ENCODE results near the gene CLEC12A. TPM values are rescaled to one million over a fixed set of nuclear protein-coding genes. Genes with fewer than 3 reads are reported as not detected.
"Not testable (repeated sequence)": the region's sequence is repeated elsewhere in the genome, so short reads cannot be mapped to it uniquely, and the experiment has no call there.

Gene CLEC12A
- total and polyA plus RNA-seq, 2 donors (not counting 1 experiment from before 2014, with no cell fraction given) = 1.0 TPM; not detected in 1

GRCh38 chr12:9975614-9976013 lies 4.4 kb downstream of the CLEC12A start:
- TF ChIP-seq, protein P1, sequence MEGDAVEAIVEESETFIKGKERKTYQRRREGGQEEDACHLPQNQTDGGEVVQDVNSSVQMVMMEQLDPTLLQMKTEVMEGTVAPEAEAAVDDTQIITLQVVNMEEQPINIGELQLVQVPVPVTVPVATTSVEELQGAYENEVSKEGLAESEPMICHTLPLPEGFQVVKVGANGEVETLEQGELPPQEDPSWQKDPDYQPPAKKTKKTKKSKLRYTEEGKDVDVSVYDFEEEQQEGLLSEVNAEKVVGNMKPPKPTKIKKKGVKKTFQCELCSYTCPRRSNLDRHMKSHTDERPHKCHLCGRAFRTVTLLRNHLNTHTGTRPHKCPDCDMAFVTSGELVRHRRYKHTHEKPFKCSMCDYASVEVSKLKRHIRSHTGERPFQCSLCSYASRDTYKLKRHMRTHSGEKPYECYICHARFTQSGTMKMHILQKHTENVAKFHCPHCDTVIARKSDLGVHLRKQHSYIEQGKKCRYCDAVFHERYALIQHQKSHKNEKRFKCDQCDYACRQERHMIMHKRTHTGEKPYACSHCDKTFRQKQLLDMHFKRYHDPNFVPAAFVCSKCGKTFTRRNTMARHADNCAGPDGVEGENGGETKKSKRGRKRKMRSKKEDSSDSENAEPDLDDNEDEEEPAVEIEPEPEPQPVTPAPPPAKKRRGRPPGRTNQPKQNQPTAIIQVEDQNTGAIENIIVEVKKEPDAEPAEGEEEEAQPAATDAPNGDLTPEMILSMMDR (IDR thresholded peaks at IDR 0.05) = no peak
- TF ChIP-seq EZH2 (IDR thresholded peaks at IDR 0.05; ENCODE audit: borderline replicate concordance, insufficient read depth, low read depth, low read length, poor library complexity, severe bottlenecking) = no peak
- Histone ChIP-seq H3K79me2 (ENCODE audit: control insufficient read depth, insufficient read depth, low read length) (no peaks in the 10 kb centered on the region), H3K4me3 (ENCODE audit: control extremely low read depth in 1 of 5, extremely low read depth in 1 of 5, insufficient read depth in 1 of 5, low read depth in 2 of 5, low read length in 4 of 5) (no peak overlapping the region), H3K4me2 (replicated peaks; ENCODE audit: low read depth, low read length, poor library complexity, severe bottlenecking) (no peak overlapping the region), H2AFZ (ENCODE audit: insufficient read depth, low read depth, low read length, poor library complexity, severe bottlenecking) (no peak overlapping the region), H4K20me1 (ENCODE audit: control insufficient read depth, insufficient read depth, low read length, poor library complexity, severe bottlenecking) (no peaks in the 10 kb centered on the region), H3K9me3 (ENCODE audit: control extremely low read depth in 1 of 3, control insufficient read depth in 2 of 3, insufficient read depth in 1 of 3, low read length in 2 of 3) (peaks cover 0 to 9% (median 8%) of the 10 kb centered on the region in 3 donors), H3K27ac (ENCODE audit: low read length in 2 of 2) (no peak overlapping the region), H3K27me3 (replicated peaks in 1 of 4; ENCODE audit: control extremely low read depth in 1 of 4, control insufficient read depth in 3 of 4, insufficient read depth in 4 of 4, low read length in 3 of 4) (peaks cover 0 to 6% (median 2%) of the 10 kb centered on the region in 4 experiments), H3K9ac (ENCODE audit: low read length) (no peak overlapping the region), H3K4me1 (ENCODE audit: control insufficient read depth in 2 of 2, insufficient read depth in 2 of 2, low read length in 2 of 2) (no peaks in the 10 kb centered on the region), H3K36me3 (replicated peaks in 1 of 2; ENCODE audit: control extremely low read depth in 1 of 2, control insufficient read depth in 1 of 2, extremely low read depth in 1 of 2, insufficient read depth in 2 of 2, low read length in 1 of 2) (no peaks in the 10 kb centered on the region)
- CTCF ChIA-PET = no interaction called here
- ATAC-seq (ENCODE audit: low read depth) (no peak), DNase-seq (no peak)
- Mint-ChIP-seq H3K27me3 (peaks cover 34% of the 10 kb centered on the region), H3K9me3 (ENCODE audit: insufficient read depth) (peaks cover 9% of the 10 kb centered on the region), H3K4me3 (no peak overlapping the region), H3K4me1 (peaks cover 2% of the 10 kb centered on the region), H3K27ac (no peak overlapping the region)
- POLR2A ChIA-PET = no interaction called here
- intact Hi-C loops (cut with micrococcal nuclease) = no loop called here
- 100% methylated on average over 1 of the region's 2 CpGs for WGBS (ENCODE audit: insufficient coverage)

DNA sequence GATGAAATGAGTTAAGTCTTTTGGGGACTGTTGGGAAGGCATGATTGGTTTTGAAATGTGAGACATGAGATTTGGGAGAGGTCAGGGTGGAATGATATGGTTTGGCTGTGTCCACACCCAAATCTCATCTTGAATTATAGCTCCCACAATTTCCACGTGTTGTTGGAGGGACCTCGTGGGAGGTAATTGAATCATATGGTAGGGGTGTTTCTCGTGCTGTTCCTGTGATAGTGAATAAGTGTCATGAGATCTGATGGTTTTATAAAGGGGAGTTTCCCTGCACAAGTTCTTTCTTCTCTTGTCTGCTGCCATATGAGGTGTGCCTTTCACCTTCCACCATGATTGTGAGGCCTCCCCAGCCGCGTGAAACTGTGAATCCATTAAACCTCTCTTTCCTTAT lies 5.4 kb downstream of the CLEC12A start:
- H3K79me2 ChIP-seq (ENCODE audit: control insufficient read depth, insufficient read depth, low read length); CTCF ChIA-PET; H3K9me3 ChIP-seq (ENCODE audit: control extremely low read depth in 1 of 3, control insufficient read depth in 2 of 3, insufficient read depth in 1 of 3, low read length in 2 of 3); H3K4me1 Mint-ChIP-seq; H3K27ac Mint-ChIP-seq; H3K4me1 ChIP-seq (ENCODE audit: control insufficient read depth in 2 of 2, insufficient read depth in 2 of 2, low read length in 2 of 2); H3K4me2 ChIP-seq (replicated peaks; ENCODE audit: low read depth, low read length, poor library complexity, severe bottlenecking); H3K9ac ChIP-seq (ENCODE audit: low read length); intact Hi-C loops (cut with micrococcal nuclease); POLR2A ChIA-PET; H4K20me1 ChIP-seq (ENCODE audit: control insufficient read depth, insufficient read depth, low read length, poor library complexity, severe bottlenecking); H3K9me3 Mint-ChIP-seq (ENCODE audit: insufficient read depth); ATAC-seq (ENCODE audit: low read depth); H3K27ac ChIP-seq (ENCODE audit: low read length in 2 of 2); H3K4me3 ChIP-seq (ENCODE audit: control extremely low read depth in 1 of 5, extremely low read depth in 1 of 5, insufficient read depth in 1 of 5, low read depth in 2 of 5, low read length in 4 of 5); H2AFZ ChIP-seq (ENCODE audit: insufficient read depth, low read depth, low read length, poor library complexity, severe bottlenecking); H3K36me3 ChIP-seq (replicated peaks in 1 of 2; ENCODE audit: control extremely low read depth in 1 of 2, control insufficient read depth in 1 of 2, extremely low read depth in 1 of 2, insufficient read depth in 2 of 2, low read length in 1 of 2); DNase-seq; H3K4me3 Mint-ChIP-seq; H3K27me3 ChIP-seq (replicated peaks in 1 of 4; ENCODE audit: control extremely low read depth in 1 of 4, control insufficient read depth in 3 of 4, insufficient read depth in 4 of 4, low read length in 3 of 4): not testable (repeated sequence)
- peaks cover 35% of the 10 kb centered on the region for H3K27me3 Mint-ChIP-seq
- 93% methylated on average over 3 of the region's 5 CpGs for WGBS (ENCODE audit: insufficient coverage)
